ENCODE results near the gene CYS1. TPM values are rescaled to one million over a fixed set of nuclear protein-coding genes. Genes with fewer than 3 reads are reported as not detected.

CYS1 gene
- total and polyA plus RNA-seq, 2 of the 13 experiments (the other 11 are each of a cell fraction or from before 2014, with no cell fraction given): 0.04 TPM; not detected in 1

GRCh38 chr2:10043256-10043905, 36.8 kb downstream of the CYS1 start, which contains the start of gene KLF11 (continued):
- peak; percentile 43; the same call in 1 of the 2 replicates for TF ChIP-seq GMEB1 (CRISPR knock-in tag; IDR thresholded peaks at IDR 0.05; ENCODE audit: borderline replicate concordance)
- TF ChIP-seq ZNF354B (CRISPR knock-in tag; IDR thresholded peaks at IDR 0.05): no peak
- no peak for TF ChIP-seq HNF4G (IDR thresholded peaks at IDR 0.05; ENCODE audit: borderline replicate concordance, low read depth, low read length)
- TF ChIP-seq HNF4G (CRISPR knock-in tag; IDR thresholded peaks at IDR 0.05; ENCODE audit: borderline replicate concordance, low read depth): peak; percentile 31; the same call in 1 of the 2 replicates
- TF ChIP-seq NFRKB (IDR thresholded peaks at IDR 0.05): no peak
- TF ChIP-seq FOSL2 (CRISPR knock-in tag; IDR thresholded peaks at IDR 0.05): no peak
- TF ChIP-seq HIC2 (CRISPR knock-in tag; IDR thresholded peaks at IDR 0.05; ENCODE audit: low read depth): peak; percentile 24; the same call in 1 of the 2 replicates
- TF ChIP-seq HOXA7 (CRISPR knock-in tag; IDR thresholded peaks at IDR 0.05): peak; percentile 91
- 0 out of 2 replicates have a peak, but pooled peaks have one; percentile 10 for TF ChIP-seq ZNF225 (CRISPR knock-in tag; IDR thresholded peaks at IDR 0.05)
- peak; percentile 95 for TF ChIP-seq BORCS8-MEF2B (CRISPR knock-in tag; IDR thresholded peaks at IDR 0.05)
- peak; percentile 61; the same call in 1 of the 2 replicates for TF ChIP-seq RBFOX2 (IDR thresholded peaks at IDR 0.05; ENCODE audit: low read depth, low read length)
- TF ChIP-seq CAMTA2 (CRISPR knock-in tag; IDR thresholded peaks at IDR 0.05; ENCODE audit: borderline replicate concordance): 0 out of 2 replicates have a peak, but pooled peaks have one; percentile 61
- TF ChIP-seq EEA1 (CRISPR knock-in tag; IDR thresholded peaks at IDR 0.05; ENCODE audit: borderline replicate concordance): peak; percentile 97
- TF ChIP-seq ZC3H13 (CRISPR knock-in tag; IDR thresholded peaks at IDR 0.05): peak; percentile 93
- TF ChIP-seq ZNF468 (CRISPR knock-in tag; IDR thresholded peaks at IDR 0.05): 0 out of 2 replicates have a peak, but pooled peaks have one; percentile 43
- no peak for TF ChIP-seq CHD2 (IDR thresholded peaks at IDR 0.05; ENCODE audit: low read depth, low read length)
- TF ChIP-seq CC2D1A (CRISPR knock-in tag; IDR thresholded peaks at IDR 0.05): no peak
- no peak for TF ChIP-seq SRSF1 (optimal IDR thresholded peaks at IDR 0.05; ENCODE audit: low read depth, low read length)
- peak; percentile 96 for TF ChIP-seq ZNF639 (CRISPR knock-in tag; conservative IDR thresholded peaks at IDR 0.05)
- TF ChIP-seq ZNF770 (CRISPR knock-in tag; IDR thresholded peaks at IDR 0.05): no peak
- TF ChIP-seq ZNF75D (CRISPR knock-in tag; IDR thresholded peaks at IDR 0.05; ENCODE audit: borderline replicate concordance): peak; percentile 17; the same call in 1 of the 2 replicates
- TF ChIP-seq ZSCAN12 (CRISPR knock-in tag; IDR thresholded peaks at IDR 0.05): peak; percentile 98
- TF ChIP-seq HDAC1 (CRISPR knock-in tag; IDR thresholded peaks at IDR 0.05): peak; percentile 70
- TF ChIP-seq TCF7L2 (IDR thresholded peaks at IDR 0.05; ENCODE audit: low read depth, low read length): no peak

All from HepG2 (cell line).